DND-41 (cell line): ENCODE data around the gene LHX4.

Source experiments
- ATAC-seq: fragments of 200-7000 bp; cut with Tn5 transposase; 3 replicates; pipeline ENCODE4 v1.9.1; 2021; ENCODE audit warnings: low read depth; ENCODE audit not compliant: insufficient read depth
- DNase-seq: peaks from one replicate; pipeline ENCODE4 v3.0.0-alpha.2; 2020
- H2AFZ ChIP-seq: 2 replicates; pipeline ENCODE4 v1.6.0; 2012; ENCODE audit warnings: low read depth, low read length
- H3K27ac ChIP-seq: 2 replicates; pipeline ENCODE4 v1.5.1; 2012; ENCODE audit warnings: low read length, inconsistent platforms
- H3K27me3 ChIP-seq: fragments of 200-600 bp; sonication (generic); 2 replicates; pipeline ENCODE4 v1.6.0; 2012; ENCODE audit warnings: low read length, mild to moderate bottlenecking, inconsistent platforms; ENCODE audit not compliant: insufficient read depth, poor library complexity
- H3K36me3 ChIP-seq: 2 replicates; pipeline ENCODE4 v1.5.1; 2012; ENCODE audit warnings: low read length, inconsistent platforms; ENCODE audit not compliant: insufficient read depth
- H3K4me1 ChIP-seq: 2 replicates; pipeline ENCODE4 v1.5.1; 2012; ENCODE audit warnings: mild to moderate bottlenecking, low read length; ENCODE audit not compliant: insufficient read depth
- H3K4me2 ChIP-seq: 2 replicates; pipeline ENCODE4 v1.6.0; 2012; ENCODE audit warnings: mild to moderate bottlenecking, moderate library complexity, low read length, inconsistent platforms; ENCODE audit not compliant: insufficient read depth
- H3K4me3 ChIP-seq, 2 experiments: fragments of 200-600 bp in 1 of 2; shearing (Covaris generic) in 1 of 2; 2 replicates each; pipeline ENCODE4 v1.5.1; 2012 to 2016; ENCODE audit warnings: inconsistent platforms in 2 of 2, low read length in 2 of 2, mild to moderate bottlenecking in 2 of 2, low read depth in 1 of 2, moderate library complexity in 1 of 2
- H3K79me2 ChIP-seq: 2 replicates; pipeline ENCODE4 v1.6.0; 2012; ENCODE audit warnings: low read length, inconsistent platforms; ENCODE audit not compliant: insufficient read depth
- H3K9ac ChIP-seq: 2 replicates; pipeline ENCODE4 v1.6.0; 2012; ENCODE audit warnings: low read depth, mild to moderate bottlenecking, inconsistent platforms, low read length, moderate library complexity
- H3K9me3 ChIP-seq: 2 replicates; pipeline ENCODE4 v1.5.1; 2012; ENCODE audit warnings: low read length, moderate library complexity, mild to moderate bottlenecking, inconsistent platforms; ENCODE audit not compliant: insufficient read depth, severe bottlenecking
- H4K20me1 ChIP-seq: 2 replicates; pipeline ENCODE4 v1.6.0; 2012; ENCODE audit warnings: low read length; ENCODE audit not compliant: insufficient read depth
- CTCF ChIP-seq: IDR thresholded peaks from 2 replicates; pipeline ENCODE4 v1.5.1; 2012; ENCODE audit warnings: borderline replicate concordance, low read length, moderate library complexity, mild to moderate bottlenecking; ENCODE audit not compliant: poor library complexity, severe bottlenecking; ENCODE audit errors: extremely low read depth
- EZH2 ChIP-seq: IDR thresholded peaks from 3 replicates; pipeline ENCODE4 v1.6.1; 2012; ENCODE audit warnings: borderline replicate concordance, low read depth, mild to moderate bottlenecking, moderate library complexity, low read length, inconsistent platforms; ENCODE audit not compliant: severe bottlenecking

The LHX4 gene

GRCh38 chr1:180291004-180291403, 60.9 kb downstream of the LHX4 start:
- ATAC-seq (no peak), DNase-seq (no peak)
- H3K27ac ChIP-seq: no peak overlapping the region
- no peak overlapping the region for H3K4me3 ChIP-seq
- H3K9me3 ChIP-seq: no peaks in the 10 kb centered on the region
- no peaks in the 10 kb centered on the region for H3K79me2 ChIP-seq
- peaks cover 4% of the 10 kb centered on the region for H3K4me1 ChIP-seq
- H3K9ac ChIP-seq: no peak overlapping the region
- TF ChIP-seq CTCF: no peak
- TF ChIP-seq EZH2: no peak
- H2AFZ ChIP-seq: no peak overlapping the region
- H3K36me3 ChIP-seq: peaks cover 16% of the 10 kb centered on the region; the same call in 1 of the 2 replicates
- H3K4me2 ChIP-seq: no peak overlapping the region
- no peaks in the 10 kb centered on the region for H3K27me3 ChIP-seq
- H4K20me1 ChIP-seq: no peaks in the 10 kb centered on the region

DNA sequence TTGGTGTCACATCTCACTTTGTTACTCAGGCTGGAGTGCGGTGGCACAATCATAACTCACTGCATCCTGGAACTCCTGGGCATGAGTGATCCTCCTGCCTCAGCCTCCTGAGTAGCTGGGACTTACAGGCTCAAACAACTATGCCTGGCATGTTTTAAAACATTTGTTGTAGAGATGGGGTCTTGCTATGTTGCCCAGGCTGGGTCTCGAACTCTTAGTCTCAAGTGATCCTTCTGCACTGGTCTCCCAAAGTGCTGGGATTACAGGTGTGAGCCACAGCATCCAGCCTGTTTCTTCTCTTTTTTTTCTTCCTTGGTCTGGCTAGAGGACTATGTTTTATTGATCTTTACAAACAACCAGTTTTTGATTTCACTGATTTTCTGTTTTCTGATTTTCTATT, 64.6 kb downstream of the LHX4 start:
- H3K79me2 ChIP-seq: no peaks in the 10 kb centered on the region
- H4K20me1 ChIP-seq: no peaks in the 10 kb centered on the region
- TF ChIP-seq EZH2 (no peak), CTCF (no peak)
- H3K9ac ChIP-seq: no peak overlapping the region
- no peak for ATAC-seq
- no peaks in the 10 kb centered on the region for H3K9me3 ChIP-seq
- H3K27me3 ChIP-seq: no peaks in the 10 kb centered on the region
- DNase-seq: no peak
- H3K4me3 ChIP-seq: no peak overlapping the region
- H3K4me2 ChIP-seq: no peak overlapping the region
- no peak overlapping the region for H3K27ac ChIP-seq
- no peaks in the 10 kb centered on the region for H3K36me3 ChIP-seq
- no peak overlapping the region for H2AFZ ChIP-seq
- peaks cover 20% of the 10 kb centered on the region for H3K4me1 ChIP-seq

- Histone ChIP-seq H3K27me3 (no peaks in the 10 kb centered on the region), H4K20me1 (no peaks in the 10 kb centered on the region), H3K4me1 (peaks cover 20% of the 10 kb centered on the region), H3K4me3 (no peak overlapping the region), H3K79me2 (no peaks in the 10 kb centered on the region), H3K9me3 (no peaks in the 10 kb centered on the region), H2AFZ (no peak overlapping the region), H3K27ac (no peak overlapping the region; the same call in 1 of the 2 replicates), H3K36me3 (no peaks in the 10 kb centered on the region), H3K4me2 (no peak overlapping the region), H3K9ac (no peak overlapping the region)
- DNase-seq: peak; percentile 46
- TF ChIP-seq CTCF (no peak), EZH2 (no peak)
- peak; percentile 94 for ATAC-seq
Observed at GRCh38 chr1:180295999-180296398, 65.9 kb downstream of the LHX4 start.
